SU-DHL-6 (cell line): ENCODE measurements around the gene DUS1L.

ENCODE experiments used
- H2AFZ ChIP-seq: fragments of 200-600 bp; sonication (generic); 2 replicates; pipeline ENCODE4 v1.6.1; 2014; ENCODE audit warnings: low read depth, mild to moderate bottlenecking, moderate library complexity, mixed read lengths, antibody characterized with exemption, low read length; ENCODE audit not compliant: severe bottlenecking
- H3F3A ChIP-seq: fragments of 200-600 bp; shearing (Covaris generic); 2 replicates; pipeline ENCODE4 v1.6.0; 2016; ENCODE audit warnings: antibody characterized with exemption, mild to moderate bottlenecking; ENCODE audit not compliant: insufficient read depth
- H3K27ac ChIP-seq: fragments of 200-600 bp; sonication (generic); 2 replicates; pipeline ENCODE4 v1.5.1; 2016; ENCODE audit warnings: low read depth, mild to moderate bottlenecking, low read length, moderate library complexity, mixed read lengths
- H3K27me3 ChIP-seq: fragments of 200-600 bp; sonication (generic), shearing (Covaris generic); 2 replicates; pipeline ENCODE4 v1.6.0; 2014; ENCODE audit warnings: mild to moderate bottlenecking, low read length
- H3K36me3 ChIP-seq: fragments of 200-600 bp; sonication (generic); 2 replicates; pipeline ENCODE4 v1.6.1; 2014; ENCODE audit warnings: mild to moderate bottlenecking, low read length, mixed read lengths
- H3K4me2 ChIP-seq: fragments of 300-600, 200-600 bp; shearing (Covaris generic), sonication (generic); 2 replicates; pipeline ENCODE4 v1.6.0; 2014; ENCODE audit warnings: low read length, low read depth, mild to moderate bottlenecking; ENCODE audit not compliant: poor library complexity, severe bottlenecking
- H3K4me3 ChIP-seq: fragments of 200-600 bp; sonication (generic); 2 replicates; pipeline ENCODE4 v1.5.1; 2014; ENCODE audit warnings: antibody characterized with exemption, low read length, mild to moderate bottlenecking, mixed read lengths; ENCODE audit not compliant: insufficient read depth, poor library complexity, severe bottlenecking
- H3K79me2 ChIP-seq: fragments of 200-600 bp; sonication (generic); 2 replicates; pipeline ENCODE4 v1.6.1; 2014; ENCODE audit warnings: mild to moderate bottlenecking, low read length, moderate library complexity; ENCODE audit not compliant: insufficient read depth
- H3K9ac ChIP-seq: fragments of 200-600 bp; sonication (generic); 2 replicates; pipeline ENCODE4 v1.7.0; 2014; ENCODE audit warnings: mild to moderate bottlenecking, low read length
- H3K9me2 ChIP-seq: fragments of 200-600 bp; sonication (generic); replicated peaks from 2 replicates; pipeline ENCODE4 v1.6.1; 2014; ENCODE audit warnings: low read length; ENCODE audit not compliant: insufficient read depth
- H3K9me3 ChIP-seq: fragments of 200-600 bp; sonication (generic); 2 replicates; pipeline ENCODE4 v1.6.1; 2014; ENCODE audit warnings: low read length, mixed read lengths; ENCODE audit not compliant: insufficient read depth
- H4K20me1 ChIP-seq: fragments of 200-600 bp; sonication (generic); 2 replicates; pipeline ENCODE4 v1.6.1; 2014; ENCODE audit warnings: low read depth, mild to moderate bottlenecking, antibody characterized with exemption, low read length, moderate library complexity, mixed read lengths
- CTCF ChIP-seq: fragments of 200-600 bp; sonication (generic); IDR thresholded peaks from one replicate; pipeline ENCODE4 v1.5.1; 2017; ENCODE audit warnings: antibody characterized with exemption, mild to moderate bottlenecking, low read length, moderate library complexity; ENCODE audit not compliant: insufficient read depth, poor library complexity, severe bottlenecking
- EZH2phosphoT487 ChIP-seq: fragments of 200-600 bp; sonication (generic), shearing (Covaris generic); conservative IDR thresholded peaks from 2 replicates; pipeline ENCODE4 v1.6.1; 2018; ENCODE audit warnings: mild to moderate bottlenecking, antibody characterized with exemption, low read length, moderate library complexity, mixed read lengths

Gene DUS1L

GRCh38 chr17:82080048-82080788, 14.6 kb upstream of the DUS1L start:
- no peaks in the 10 kb centered on the region for H4K20me1 ChIP-seq

GRCh38 chr17:82079001-82079677, 13.5 kb upstream of the DUS1L start:
- no peaks in the 10 kb centered on the region for H3K79me2 ChIP-seq
- H3K9me3 ChIP-seq = no peaks in the 10 kb centered on the region
- no peak overlapping the region for H3K27ac ChIP-seq
- TF ChIP-seq CTCF = no peak
- no peak for TF ChIP-seq EZH2phosphoT487
- H3F3A ChIP-seq = peaks cover 9% of the 10 kb centered on the region; the same call in 1 of the 2 replicates
- H3K27me3 ChIP-seq = no peaks in the 10 kb centered on the region
- no peak overlapping the region for H3K9ac ChIP-seq
- no peaks in the 10 kb centered on the region for H3K36me3 ChIP-seq
- H4K20me1 ChIP-seq = no peaks in the 10 kb centered on the region
- no peak overlapping the region for H3K4me3 ChIP-seq
- H3K9me2 ChIP-seq = no peaks in the 10 kb centered on the region
- no peak overlapping the region for H3K4me2 ChIP-seq
- H2AFZ ChIP-seq = no peak overlapping the region

More at GRCh38 chr17:82080048-82080788, 14.6 kb upstream of the DUS1L start:
- TF ChIP-seq CTCF (no peak), EZH2phosphoT487 (no peak)
- H3K9me3 ChIP-seq = no peaks in the 10 kb centered on the region
- H3K4me3 ChIP-seq = no peak overlapping the region
- peaks cover 9% of the 10 kb centered on the region; the same call in 1 of the 2 replicates for H3F3A ChIP-seq
- no peak overlapping the region for H3K9ac ChIP-seq
- H3K9me2 ChIP-seq = no peaks in the 10 kb centered on the region
- no peak overlapping the region for H2AFZ ChIP-seq
- H3K36me3 ChIP-seq = no peaks in the 10 kb centered on the region
- H3K4me2 ChIP-seq = no peak overlapping the region
- H3K27ac ChIP-seq = no peak overlapping the region
- no peaks in the 10 kb centered on the region for H3K79me2 ChIP-seq
- H3K27me3 ChIP-seq = no peaks in the 10 kb centered on the region

GRCh38 chr17:82078433-82078832, 12.8 kb upstream of the DUS1L start:
- Histone ChIP-seq H3K4me2 (no peak overlapping the region), H4K20me1 (no peaks in the 10 kb centered on the region), H2AFZ (no peak overlapping the region), H3K36me3 (no peaks in the 10 kb centered on the region), H3K27ac (no peak overlapping the region), H3K4me3 (no peak overlapping the region), H3K9me3 (no peaks in the 10 kb centered on the region), H3K79me2 (no peaks in the 10 kb centered on the region), H3K9me2 (no peaks in the 10 kb centered on the region), H3F3A (peaks cover 9% of the 10 kb centered on the region; the same call in 1 of the 2 replicates), H3K27me3 (no peaks in the 10 kb centered on the region), H3K9ac (no peak overlapping the region)
- TF ChIP-seq CTCF = no peak
- TF ChIP-seq EZH2phosphoT487 = no peak
